ENCODE data around the gene PRRC2B.

DNA sequence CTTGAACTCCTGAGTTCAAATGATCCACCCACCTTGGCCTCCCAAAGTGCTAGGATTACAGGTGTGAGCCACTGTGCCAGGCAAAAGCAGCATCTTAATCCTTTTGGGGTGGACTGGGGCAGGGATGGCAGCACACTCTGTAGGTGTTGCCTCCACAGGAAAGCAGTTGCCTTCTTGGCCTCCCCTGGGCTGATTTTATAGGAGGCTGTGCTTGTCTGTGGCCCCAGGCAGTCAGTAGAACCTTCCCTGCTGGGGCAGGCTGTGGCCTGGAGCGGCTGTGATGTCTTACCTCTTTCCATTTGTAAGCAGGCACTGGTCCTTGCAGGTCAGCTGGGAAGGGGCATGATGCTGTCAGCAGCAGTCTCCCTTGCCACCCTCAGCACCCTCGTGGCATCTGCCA lies 49.8 kb downstream of the PRRC2B start:
- TF ChIP-seq, protein P1, sequence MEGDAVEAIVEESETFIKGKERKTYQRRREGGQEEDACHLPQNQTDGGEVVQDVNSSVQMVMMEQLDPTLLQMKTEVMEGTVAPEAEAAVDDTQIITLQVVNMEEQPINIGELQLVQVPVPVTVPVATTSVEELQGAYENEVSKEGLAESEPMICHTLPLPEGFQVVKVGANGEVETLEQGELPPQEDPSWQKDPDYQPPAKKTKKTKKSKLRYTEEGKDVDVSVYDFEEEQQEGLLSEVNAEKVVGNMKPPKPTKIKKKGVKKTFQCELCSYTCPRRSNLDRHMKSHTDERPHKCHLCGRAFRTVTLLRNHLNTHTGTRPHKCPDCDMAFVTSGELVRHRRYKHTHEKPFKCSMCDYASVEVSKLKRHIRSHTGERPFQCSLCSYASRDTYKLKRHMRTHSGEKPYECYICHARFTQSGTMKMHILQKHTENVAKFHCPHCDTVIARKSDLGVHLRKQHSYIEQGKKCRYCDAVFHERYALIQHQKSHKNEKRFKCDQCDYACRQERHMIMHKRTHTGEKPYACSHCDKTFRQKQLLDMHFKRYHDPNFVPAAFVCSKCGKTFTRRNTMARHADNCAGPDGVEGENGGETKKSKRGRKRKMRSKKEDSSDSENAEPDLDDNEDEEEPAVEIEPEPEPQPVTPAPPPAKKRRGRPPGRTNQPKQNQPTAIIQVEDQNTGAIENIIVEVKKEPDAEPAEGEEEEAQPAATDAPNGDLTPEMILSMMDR (IDR thresholded peaks at IDR 0.05 in 8 of 11, conservative IDR thresholded peaks at IDR 0.05 in 3 of 11), result no peak
- TF ChIP-seq POLR2AphosphoS5 (IDR thresholded peaks at IDR 0.05), result no peak

All from spleen (tissue), 7 donors.